PC-3 (cell line): ENCODE data around the gene PTCH1.

Experiments
- CTCF ChIP-seq: fragments of 300-600 bp; sonication (generic); conservative IDR thresholded peaks from 2 replicates; pipeline ENCODE4 v1.5.1; 2017; ENCODE audit warnings: antibody characterized with exemption, low read depth, mild to moderate bottlenecking, low read length
- EZH2 ChIP-seq: fragments of 300-600 bp; sonication (generic); IDR thresholded peaks from one replicate; pipeline ENCODE4 v1.6.1; 2017; ENCODE audit warnings: antibody characterized with exemption, mild to moderate bottlenecking, low read length; ENCODE audit not compliant: unreplicated experiment
- EZH2phosphoT487 ChIP-seq: fragments of 300-600 bp; sonication (generic); IDR thresholded peaks from 2 replicates; pipeline ENCODE4 v1.6.1; 2018; ENCODE audit warnings: mild to moderate bottlenecking, antibody characterized with exemption, low read length, borderline replicate concordance

- TF ChIP-seq CTCF: no peak
- no peak for TF ChIP-seq EZH2
- TF ChIP-seq EZH2phosphoT487: no peak
Observed at GRCh38 chr9:95447660-95448420, 68.9 kb downstream of the PTCH1 start.
